Astrocyte (in vitro differentiated cells and primary cell): ENCODE results near the gene HOXD1.

ENCODE experiments used
- EZH2 ChIP-seq: IDR thresholded peaks from 2 replicates; pipeline ENCODE4 v1.6.1; 2012; ENCODE audit warnings: mild to moderate bottlenecking, low read length, inconsistent platforms; ENCODE audit not compliant: insufficient read depth
- TF ChIP-seq, protein P1 (sequence below): IDR thresholded peaks from 2 replicates; pipeline ENCODE4 v1.5.1; 2011; ENCODE audit warnings: low read depth, mild to moderate bottlenecking, inconsistent platforms, low read length, moderate library complexity; ENCODE audit not compliant: insufficient read depth

DNA sequence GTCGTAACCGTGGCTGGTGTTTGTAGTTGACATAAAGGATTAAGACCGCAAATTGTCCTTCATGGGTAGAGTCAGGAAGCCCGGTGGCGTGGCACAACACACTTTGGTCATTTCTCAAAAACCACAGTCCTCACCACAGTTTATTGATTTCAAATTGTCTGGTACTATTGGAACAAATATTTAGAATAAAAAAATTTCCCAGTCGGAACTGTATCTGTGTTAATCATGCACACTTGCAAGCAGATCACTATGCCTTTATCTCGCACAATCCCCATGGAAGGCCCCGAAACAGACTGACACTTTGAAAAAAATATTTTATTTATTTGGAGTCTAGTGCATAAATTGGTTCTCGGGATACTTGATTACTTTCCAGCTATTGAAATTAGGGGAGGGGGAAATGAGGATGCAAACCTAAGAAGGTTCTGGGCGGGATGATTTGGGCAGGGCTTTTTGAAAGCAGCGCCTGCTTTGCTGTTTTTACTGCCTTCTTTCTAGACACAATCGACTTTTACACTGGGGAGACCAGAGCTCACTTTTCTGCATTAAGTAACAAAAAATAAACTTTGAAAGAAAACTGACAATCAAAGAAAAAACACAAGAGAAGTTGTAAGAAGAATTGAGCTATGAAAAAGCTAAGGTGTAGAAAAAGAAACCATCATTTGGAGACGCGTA lies 15.4 kb upstream of the HOXD1 start:
- TF ChIP-seq, protein P1, sequence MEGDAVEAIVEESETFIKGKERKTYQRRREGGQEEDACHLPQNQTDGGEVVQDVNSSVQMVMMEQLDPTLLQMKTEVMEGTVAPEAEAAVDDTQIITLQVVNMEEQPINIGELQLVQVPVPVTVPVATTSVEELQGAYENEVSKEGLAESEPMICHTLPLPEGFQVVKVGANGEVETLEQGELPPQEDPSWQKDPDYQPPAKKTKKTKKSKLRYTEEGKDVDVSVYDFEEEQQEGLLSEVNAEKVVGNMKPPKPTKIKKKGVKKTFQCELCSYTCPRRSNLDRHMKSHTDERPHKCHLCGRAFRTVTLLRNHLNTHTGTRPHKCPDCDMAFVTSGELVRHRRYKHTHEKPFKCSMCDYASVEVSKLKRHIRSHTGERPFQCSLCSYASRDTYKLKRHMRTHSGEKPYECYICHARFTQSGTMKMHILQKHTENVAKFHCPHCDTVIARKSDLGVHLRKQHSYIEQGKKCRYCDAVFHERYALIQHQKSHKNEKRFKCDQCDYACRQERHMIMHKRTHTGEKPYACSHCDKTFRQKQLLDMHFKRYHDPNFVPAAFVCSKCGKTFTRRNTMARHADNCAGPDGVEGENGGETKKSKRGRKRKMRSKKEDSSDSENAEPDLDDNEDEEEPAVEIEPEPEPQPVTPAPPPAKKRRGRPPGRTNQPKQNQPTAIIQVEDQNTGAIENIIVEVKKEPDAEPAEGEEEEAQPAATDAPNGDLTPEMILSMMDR = no peak
- no peak for TF ChIP-seq EZH2
